ENCODE results near the gene SFXN5. TPM values are rescaled to one million over a fixed set of nuclear protein-coding genes. Genes with fewer than 3 reads are reported as not detected.

The SFXN5 gene
- total RNA-seq, 1 experiment from 2014 or later = 11.3 TPM

DNA sequence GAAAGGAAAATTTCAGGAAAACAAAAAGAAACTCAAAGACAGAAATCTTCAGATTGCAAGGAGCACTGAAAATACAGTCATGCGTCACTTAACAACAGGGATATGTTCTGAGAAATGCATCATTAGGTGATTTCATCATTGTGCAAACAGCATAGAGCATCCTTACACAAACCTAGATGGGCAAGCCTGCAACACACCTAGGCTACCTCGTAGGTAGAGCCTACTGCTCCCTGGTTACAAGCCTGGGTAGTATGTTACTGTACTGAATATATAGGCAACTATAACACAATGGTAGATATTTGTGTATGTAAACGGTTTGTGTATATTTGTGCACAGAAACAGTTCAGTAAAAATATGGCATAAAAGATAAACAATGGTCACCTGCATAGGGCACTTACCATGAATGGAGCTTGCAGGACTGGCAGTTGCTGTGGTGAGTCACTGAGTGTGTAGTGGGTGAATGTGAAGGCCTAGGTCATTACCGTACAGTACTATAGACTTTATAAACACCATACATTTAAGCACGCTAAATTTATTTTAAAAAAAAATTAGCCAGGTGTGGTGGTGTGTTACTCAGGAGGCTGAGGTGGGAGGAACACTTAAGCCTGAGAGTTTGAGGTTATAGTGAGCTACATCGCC is 33.4 kb downstream of the SFXN5 start:
- TF ChIP-seq, protein P1, sequence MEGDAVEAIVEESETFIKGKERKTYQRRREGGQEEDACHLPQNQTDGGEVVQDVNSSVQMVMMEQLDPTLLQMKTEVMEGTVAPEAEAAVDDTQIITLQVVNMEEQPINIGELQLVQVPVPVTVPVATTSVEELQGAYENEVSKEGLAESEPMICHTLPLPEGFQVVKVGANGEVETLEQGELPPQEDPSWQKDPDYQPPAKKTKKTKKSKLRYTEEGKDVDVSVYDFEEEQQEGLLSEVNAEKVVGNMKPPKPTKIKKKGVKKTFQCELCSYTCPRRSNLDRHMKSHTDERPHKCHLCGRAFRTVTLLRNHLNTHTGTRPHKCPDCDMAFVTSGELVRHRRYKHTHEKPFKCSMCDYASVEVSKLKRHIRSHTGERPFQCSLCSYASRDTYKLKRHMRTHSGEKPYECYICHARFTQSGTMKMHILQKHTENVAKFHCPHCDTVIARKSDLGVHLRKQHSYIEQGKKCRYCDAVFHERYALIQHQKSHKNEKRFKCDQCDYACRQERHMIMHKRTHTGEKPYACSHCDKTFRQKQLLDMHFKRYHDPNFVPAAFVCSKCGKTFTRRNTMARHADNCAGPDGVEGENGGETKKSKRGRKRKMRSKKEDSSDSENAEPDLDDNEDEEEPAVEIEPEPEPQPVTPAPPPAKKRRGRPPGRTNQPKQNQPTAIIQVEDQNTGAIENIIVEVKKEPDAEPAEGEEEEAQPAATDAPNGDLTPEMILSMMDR (IDR thresholded peaks at IDR 0.05; ENCODE audit: unreplicated experiment) = no peak
- CTCF ChIA-PET = interaction anchor here (0.6 kb wide), 1 partner anchor 210 kb away, joined by 3 read pairs; no protein-coding TSS in a partner anchor
- Mint-ChIP-seq H3K4me3 (ENCODE audit: low read depth, unreplicated experiment) (no peak overlapping the region), H3K27me3 (ENCODE audit: unreplicated experiment) (no peaks in the 10 kb centered on the region), H3K9me3 (ENCODE audit: low read depth, unreplicated experiment) (no peaks in the 10 kb centered on the region), H3K36me3 (ENCODE audit: insufficient read depth, unreplicated experiment) (no peaks in the 10 kb centered on the region), H3K4me1 (ENCODE audit: low read depth, unreplicated experiment) (peaks cover 7% of the 10 kb centered on the region), H3K27ac (ENCODE audit: unreplicated experiment) (no peak overlapping the region)
- intact Hi-C loops (cut with micrococcal nuclease; ENCODE audit: unreplicated experiment) = no loop called here
- BruUV-seq (replicated peaks) = no TSS peak
- no peak for DNase-seq

- H3K4me3 Mint-ChIP-seq (ENCODE audit: low read depth, unreplicated experiment) = no peak overlapping the region
- intact Hi-C loops (cut with micrococcal nuclease; ENCODE audit: unreplicated experiment) = no loop called here
- no TSS peak for BruUV-seq (replicated peaks)
- H3K27ac Mint-ChIP-seq (ENCODE audit: unreplicated experiment) = no peak overlapping the region
- H3K9me3 Mint-ChIP-seq (ENCODE audit: low read depth, unreplicated experiment) = no peaks in the 10 kb centered on the region
- DNase-seq = no peak
- CTCF ChIA-PET = no interaction called here
- H3K27me3 Mint-ChIP-seq (ENCODE audit: unreplicated experiment) = no peaks in the 10 kb centered on the region
- H3K36me3 Mint-ChIP-seq (ENCODE audit: insufficient read depth, unreplicated experiment) = no peaks in the 10 kb centered on the region
- TF ChIP-seq, protein P1 (IDR thresholded peaks at IDR 0.05; ENCODE audit: unreplicated experiment) = no peak
- peaks cover 17% of the 10 kb centered on the region for H3K4me1 Mint-ChIP-seq (ENCODE audit: low read depth, unreplicated experiment)
Measured at GRCh38 chr2:73036766-73037165, 34.7 kb downstream of the SFXN5 start.

DNA sequence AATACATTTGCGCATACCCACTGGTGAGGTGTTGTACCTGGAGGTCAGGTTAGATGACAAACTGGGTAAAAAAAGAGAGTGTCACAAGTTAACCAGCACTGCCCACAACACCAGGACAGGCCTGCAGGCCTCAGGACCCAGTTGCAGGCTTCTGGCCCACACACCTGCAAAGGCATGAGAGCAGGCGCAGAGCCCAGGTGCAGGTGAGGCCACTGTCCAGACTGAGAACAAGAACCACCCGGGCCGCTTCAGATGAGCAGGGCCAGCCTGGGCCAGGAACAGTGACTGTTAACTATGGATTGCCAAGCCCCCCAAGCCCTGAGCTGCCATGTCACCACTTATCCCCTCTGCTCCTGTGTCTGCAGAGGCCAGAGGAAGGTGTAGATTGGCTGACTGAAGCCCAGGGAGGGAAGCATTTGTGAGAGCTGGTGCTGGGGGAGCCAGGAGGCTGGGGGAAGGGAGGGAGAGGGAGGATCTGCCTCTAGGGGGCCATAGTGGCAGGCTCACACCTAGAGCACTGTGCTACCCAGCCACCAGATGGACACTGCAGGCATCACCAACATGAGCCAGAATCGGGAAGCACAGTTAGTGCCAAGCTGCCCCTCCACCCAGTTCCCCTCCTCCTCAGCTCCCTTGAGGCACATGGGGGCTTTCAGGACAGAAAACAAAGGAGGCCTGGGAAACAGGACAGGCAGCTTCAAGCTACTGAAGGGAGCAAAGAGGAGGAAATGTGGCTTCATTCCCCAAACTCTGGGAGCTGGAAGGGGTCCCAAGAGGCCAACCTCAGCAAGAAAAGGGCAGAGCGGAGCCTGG is 35.4 kb downstream of the SFXN5 start:
- H3K27ac Mint-ChIP-seq (ENCODE audit: unreplicated experiment) = no peak overlapping the region

GRCh38 chr2:73034661-73035375 is 36.7 kb downstream of the SFXN5 start:
- no peak for DNase-seq
- TF ChIP-seq, protein P1 (IDR thresholded peaks at IDR 0.05; ENCODE audit: unreplicated experiment) = no peak
- Mint-ChIP-seq H3K27me3 (ENCODE audit: unreplicated experiment) (no peaks in the 10 kb centered on the region), H3K4me1 (ENCODE audit: low read depth, unreplicated experiment) (peaks cover 25% of the 10 kb centered on the region), H3K9me3 (ENCODE audit: low read depth, unreplicated experiment) (no peaks in the 10 kb centered on the region), H3K27ac (ENCODE audit: unreplicated experiment) (no peak overlapping the region), H3K4me3 (ENCODE audit: low read depth, unreplicated experiment) (no peak overlapping the region), H3K36me3 (ENCODE audit: insufficient read depth, unreplicated experiment) (no peaks in the 10 kb centered on the region)
- intact Hi-C loops (cut with micrococcal nuclease; ENCODE audit: unreplicated experiment) = no loop called here
- BruUV-seq (replicated peaks) = no TSS peak
- CTCF ChIA-PET = no interaction called here

More for the DNA sequence above, 35.4 kb downstream of the SFXN5 start:
- DNase-seq = no peak
- no peaks in the 10 kb centered on the region for H3K9me3 Mint-ChIP-seq (ENCODE audit: low read depth, unreplicated experiment)
- BruUV-seq (replicated peaks) = no TSS peak
- H3K27me3 Mint-ChIP-seq (ENCODE audit: unreplicated experiment) = no peaks in the 10 kb centered on the region
- intact Hi-C loops (cut with micrococcal nuclease; ENCODE audit: unreplicated experiment) = no loop called here
- H3K4me3 Mint-ChIP-seq (ENCODE audit: low read depth, unreplicated experiment) = no peak overlapping the region
- TF ChIP-seq, protein P1 (IDR thresholded peaks at IDR 0.05; ENCODE audit: unreplicated experiment) = no peak
- H3K36me3 Mint-ChIP-seq (ENCODE audit: insufficient read depth, unreplicated experiment) = no peaks in the 10 kb centered on the region
- peaks cover 23% of the 10 kb centered on the region for H3K4me1 Mint-ChIP-seq (ENCODE audit: low read depth, unreplicated experiment)
- CTCF ChIA-PET = no interaction called here
